A673 (cell line): ENCODE measurements around the gene FHIT.

Source experiments
- EZH2 ChIP-seq: fragments of 200-600 bp; sonication (generic); IDR thresholded peaks from 2 replicates; pipeline ENCODE4 v1.6.1; 2017; ENCODE audit warnings: borderline replicate concordance, low read depth, mild to moderate bottlenecking, mixed read lengths, antibody characterized with exemption, low read length; ENCODE audit not compliant: poor library complexity, severe bottlenecking
- TF ChIP-seq, protein P1 (sequence below): fragments of 300-800, 200-600 bp; sonication (generic); conservative IDR thresholded peaks from 2 replicates; pipeline ENCODE4 v1.5.1; 2017; ENCODE audit warnings: low read depth, mild to moderate bottlenecking, antibody characterized with exemption, low read length, moderate library complexity, mixed read lengths

- TF ChIP-seq, protein P1, sequence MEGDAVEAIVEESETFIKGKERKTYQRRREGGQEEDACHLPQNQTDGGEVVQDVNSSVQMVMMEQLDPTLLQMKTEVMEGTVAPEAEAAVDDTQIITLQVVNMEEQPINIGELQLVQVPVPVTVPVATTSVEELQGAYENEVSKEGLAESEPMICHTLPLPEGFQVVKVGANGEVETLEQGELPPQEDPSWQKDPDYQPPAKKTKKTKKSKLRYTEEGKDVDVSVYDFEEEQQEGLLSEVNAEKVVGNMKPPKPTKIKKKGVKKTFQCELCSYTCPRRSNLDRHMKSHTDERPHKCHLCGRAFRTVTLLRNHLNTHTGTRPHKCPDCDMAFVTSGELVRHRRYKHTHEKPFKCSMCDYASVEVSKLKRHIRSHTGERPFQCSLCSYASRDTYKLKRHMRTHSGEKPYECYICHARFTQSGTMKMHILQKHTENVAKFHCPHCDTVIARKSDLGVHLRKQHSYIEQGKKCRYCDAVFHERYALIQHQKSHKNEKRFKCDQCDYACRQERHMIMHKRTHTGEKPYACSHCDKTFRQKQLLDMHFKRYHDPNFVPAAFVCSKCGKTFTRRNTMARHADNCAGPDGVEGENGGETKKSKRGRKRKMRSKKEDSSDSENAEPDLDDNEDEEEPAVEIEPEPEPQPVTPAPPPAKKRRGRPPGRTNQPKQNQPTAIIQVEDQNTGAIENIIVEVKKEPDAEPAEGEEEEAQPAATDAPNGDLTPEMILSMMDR, result no peak
- no peak for TF ChIP-seq EZH2
These were observed 139.4 kb downstream of the FHIT start for GRCh38 chr3:61111825-61112224.
